ENCODE results near the gene WNK2.

- TF ChIP-seq POLR2A (IDR thresholded peaks at IDR 0.05; ENCODE audit: low read depth, low read length) (no peak), MYC (IDR thresholded peaks at IDR 0.05; ENCODE audit: low read depth, low read length) (no peak), CTCF (IDR thresholded peaks at IDR 0.05; ENCODE audit: extremely low read depth in 1 of 2, insufficient read depth in 1 of 2, low read depth in 1 of 2, low read length in 2 of 2) (no peak), POLR2AphosphoS5 (IDR thresholded peaks at IDR 0.05; ENCODE audit: insufficient read depth, low read depth, low read length) (no peak), JUN (IDR thresholded peaks at IDR 0.05; ENCODE audit: borderline replicate concordance, insufficient read depth, insufficient read length, low read depth) (no peak), EZH2 (IDR thresholded peaks at IDR 0.05; ENCODE audit: borderline replicate concordance, low read depth, low read length, severe bottlenecking) (no peak), FOS (IDR thresholded peaks at IDR 0.05; ENCODE audit: borderline replicate concordance, insufficient read depth, low read length) (no peak), MAX (IDR thresholded peaks at IDR 0.05; ENCODE audit: insufficient read depth, insufficient read length) (no peak)
Observed at GRCh38 chr9:93236541-93237206, 52.7 kb downstream of the WNK2 start.

Data from endothelial cell of umbilical vein (primary cell).